Skeletal muscle tissue (tissue), 4 donors: Measurements from ENCODE around the gene ZNRF1. TPM values are rescaled to one million over a fixed set of nuclear protein-coding genes. Genes with fewer than 3 reads are reported as not detected.

ENCODE experiments used
- H3K27ac ChIP-seq: one replicate; pipeline ENCODE4 v1.7.0; 2013; ENCODE audit warnings: mild to moderate bottlenecking, low read depth, low read length, inconsistent platforms
- H3K27me3 ChIP-seq, 3 donors: one replicate each; pipeline ENCODE4 v1.7.0; 2013; ENCODE audit warnings: low read length in 3 of 3; ENCODE audit not compliant: control insufficient read depth in 3 of 3, insufficient read depth in 3 of 3
- H3K36me3 ChIP-seq, 3 donors: one replicate each; pipeline ENCODE4 v1.7.0; 2013; ENCODE audit warnings: low read length in 3 of 3; ENCODE audit not compliant: control insufficient read depth in 3 of 3, insufficient read depth in 3 of 3
- H3K4me1 ChIP-seq, 3 donors: one replicate each; pipeline ENCODE4 v1.7.0; 2013; ENCODE audit warnings: low read length in 3 of 3, mild to moderate bottlenecking in 3 of 3; ENCODE audit not compliant: control insufficient read depth in 3 of 3, insufficient read depth in 3 of 3
- H3K4me3 ChIP-seq, 3 donors: one replicate each; pipeline ENCODE4 v1.7.0; 2013; ENCODE audit warnings: low read length in 3 of 3
- H3K9ac ChIP-seq, 3 donors: one replicate each; pipeline ENCODE4 v1.7.0; 2013; ENCODE audit warnings: low read length in 3 of 3, mild to moderate bottlenecking in 3 of 3, moderate library complexity in 2 of 3, low read depth in 1 of 3
- H3K9me3 ChIP-seq, 3 donors: one replicate each; pipeline ENCODE4 v1.7.0; 2013; ENCODE audit warnings: low read length in 3 of 3; ENCODE audit not compliant: control insufficient read depth in 3 of 3
- total RNA-seq: library from RNA; depleted of rRNA; stranded (reverse); fragments of >200 nt; gene quantifications from one replicate; pipeline ENCODE4 v1.2.3, GENCODE V29; 2014
- donor health status: Osteomylitis.

ZNRF1 gene
- total RNA-seq, 1 donor from 2014 or later = 7.8 TPM

- Histone ChIP-seq H3K4me1 (peaks cover 92 to 94% (median 93%) of the 10 kb centered on the region in 3 donors), H3K9ac (peak overlapping the region; percentile 79 to 94 (median 89)), H3K36me3 (peaks cover 9 to 36% (median 17%) of the 10 kb centered on the region in 3 donors), H3K27me3 (no peaks in the 10 kb centered on the region), H3K9me3 (no peaks in the 10 kb centered on the region), H3K4me3 (peak overlapping the region; percentile 46 to 61 (median 57)), H3K27ac (peak overlapping the region; percentile 96)
These were observed 110.2 kb downstream of the ZNRF1 start for GRCh38 chr16:75108792-75109731.

- H3K4me1 ChIP-seq = peaks cover 90 to 92% (median 92%) of the 10 kb centered on the region in 3 donors
- H3K4me3 ChIP-seq = peak overlapping the region; percentile 57 to 61 (median 59)
- peak overlapping the region; percentile 96 for H3K27ac ChIP-seq
- peak overlapping the region; percentile 79 to 95 (median 89) for H3K9ac ChIP-seq
- no peaks in the 10 kb centered on the region for H3K9me3 ChIP-seq
- H3K27me3 ChIP-seq = no peaks in the 10 kb centered on the region
- H3K36me3 ChIP-seq = peaks cover 10 to 30% (median 22%) of the 10 kb centered on the region in 3 donors
These were observed 111.0 kb downstream of the ZNRF1 start for GRCh38 chr16:75109732-75110243.

- Histone ChIP-seq H3K36me3 (peaks cover 10 to 26% (median 25%) of the 10 kb centered on the region in 3 donors), H3K4me1 (peaks cover 87 to 90% (median 89%) of the 10 kb centered on the region in 3 donors), H3K27ac (peak overlapping the region; percentile 96), H3K9me3 (no peaks in the 10 kb centered on the region), H3K4me3 (peak overlapping the region; percentile 59 to 72 (median 66)), H3K9ac (peak overlapping the region; percentile 76 to 95 (median 81)), H3K27me3 (no peaks in the 10 kb centered on the region)
These were observed 112.1 kb downstream of the ZNRF1 start for GRCh38 chr16:75110637-75111513.

GRCh38 chr16:75111514-75111940 is 112.7 kb downstream of the ZNRF1 start:
- H3K4me3 ChIP-seq = peak overlapping the region; percentile 45 to 72 (median 66)
- peaks cover 81 to 87% (median 82%) of the 10 kb centered on the region in 3 donors for H3K4me1 ChIP-seq
- H3K27ac ChIP-seq = peak overlapping the region; percentile 96
- H3K27me3 ChIP-seq = no peaks in the 10 kb centered on the region
- H3K36me3 ChIP-seq = peaks cover 10 to 25% (median 23%) of the 10 kb centered on the region in 3 donors
- H3K9ac ChIP-seq = peak overlapping the region; percentile 74 to 95 (median 76)
- no peaks in the 10 kb centered on the region for H3K9me3 ChIP-seq

GRCh38 chr16:75111961-75112733 is 113.3 kb downstream of the ZNRF1 start:
- Histone ChIP-seq H3K27ac (peak overlapping the region; percentile 96), H3K9ac (peak overlapping the region; percentile 74 to 95 (median 76)), H3K4me1 (peaks cover 79 to 84% (median 82%) of the 10 kb centered on the region in 3 donors), H3K27me3 (no peaks in the 10 kb centered on the region), H3K9me3 (no peaks in the 10 kb centered on the region), H3K4me3 (peak overlapping the region in 1 of 3 donors; percentile 45), H3K36me3 (peaks cover 7 to 22% (median 20%) of the 10 kb centered on the region in 3 donors)

GRCh38 chr16:75112734-75113491 is 114.1 kb downstream of the ZNRF1 start:
- peaks cover 7 to 22% (median 20%) of the 10 kb centered on the region in 3 donors for H3K36me3 ChIP-seq
- H3K27me3 ChIP-seq = no peaks in the 10 kb centered on the region
- H3K4me1 ChIP-seq = peaks cover 72 to 78% (median 76%) of the 10 kb centered on the region in 3 donors
- peak overlapping the region; percentile 51 to 95 (median 76) for H3K9ac ChIP-seq
- no peaks in the 10 kb centered on the region for H3K9me3 ChIP-seq
- H3K4me3 ChIP-seq = no peak overlapping the region
- peak overlapping the region; percentile 96 for H3K27ac ChIP-seq

GRCh38 chr16:75113541-75114121 is 114.8 kb downstream of the ZNRF1 start:
- Histone ChIP-seq H3K9ac (peak overlapping the region in 2 of 3 donors; percentile 23 to 95), H3K27ac (peak overlapping the region; percentile 96)

GRCh38 chr16:75114179-75114945 is 115.5 kb downstream of the ZNRF1 start:
- peaks cover 59 to 70% (median 62%) of the 10 kb centered on the region in 3 donors for H3K4me1 ChIP-seq

More at GRCh38 chr16:75113541-75114121, 114.8 kb downstream of the ZNRF1 start:
- H3K4me1 ChIP-seq = peaks cover 67 to 77% (median 70%) of the 10 kb centered on the region in 3 donors
- no peak overlapping the region for H3K4me3 ChIP-seq
- peaks cover 7 to 22% (median 20%) of the 10 kb centered on the region in 3 donors for H3K36me3 ChIP-seq
- H3K27me3 ChIP-seq = no peaks in the 10 kb centered on the region
- H3K9me3 ChIP-seq = no peaks in the 10 kb centered on the region

More at GRCh38 chr16:75114179-75114945, 115.5 kb downstream of the ZNRF1 start:
- peak overlapping the region; percentile 96 for H3K27ac ChIP-seq
- peaks cover 7 to 22% (median 20%) of the 10 kb centered on the region in 3 donors for H3K36me3 ChIP-seq
- H3K9me3 ChIP-seq = no peaks in the 10 kb centered on the region
- H3K9ac ChIP-seq = peak overlapping the region in 2 of 3 donors; percentile 38 to 95
- H3K4me3 ChIP-seq = peak overlapping the region in 1 of 3 donors; percentile 95
- no peaks in the 10 kb centered on the region for H3K27me3 ChIP-seq
